Caco-2 (cell line): ENCODE results near the gene SSRP1. TPM values are rescaled to one million over a fixed set of nuclear protein-coding genes. Genes with fewer than 3 reads are reported as not detected.

Source experiments
- BruUV-seq: library from RNA; stranded (reverse); fragments of 400-500 nt; replicated peaks from 2 replicates; lab custom pipeline; 2021; lab: Mats Ljungman, UMichigan
- CTCF ChIA-PET: fragments of 300-600 bp; sonication (Branson Sonifier 250); formaldehyde crosslinking; loops from one replicate; lab custom pipeline; 2022; ENCODE audit warnings: antibody characterized with exemption; lab: Charles Lee
- POLR2A ChIA-PET: fragments of 300-600 bp; sonication (Branson Sonifier 250); formaldehyde crosslinking; loops from one replicate; lab custom pipeline; 2022; ENCODE audit warnings: antibody characterized with exemption; lab: Charles Lee
- DNase-seq, 2 experiments: peaks; one replicate each; pipeline versions ENCODE4 v3.0.0 to v3.0.0-alpha.2; 2020 to 2022
- H3K27me3 ChIP-seq: replicated peaks from 2 replicates; pipeline ENCODE4 v1.6.0; 2011; ENCODE audit warnings: low read length; ENCODE audit not compliant: control insufficient read depth, insufficient read depth
- H3K36me3 ChIP-seq: 2 replicates; pipeline ENCODE4 v1.5.1; 2011; ENCODE audit warnings: low read length; ENCODE audit not compliant: control insufficient read depth, insufficient read depth
- H3K4me1 ChIP-seq: fragments of 250-450 bp; sonication (Bioruptor Pico); 2 replicates; pipeline ENCODE4 v1.5.1; 2020; ENCODE audit warnings: mild to moderate bottlenecking
- H3K4me3 ChIP-seq: 2 replicates; pipeline ENCODE4 v1.5.1; 2011; ENCODE audit warnings: low read depth, mild to moderate bottlenecking, control low read depth, low read length
- H3K9me3 ChIP-seq: fragments of 250-450 bp; sonication (Bioruptor Pico); 2 replicates; pipeline ENCODE4 v1.5.1; 2020; ENCODE audit warnings: mild to moderate bottlenecking, moderate library complexity
- H3K27ac Mint-ChIP-seq: one replicate; pipeline ENCODE4 v1.8.0; 2022; ENCODE audit warnings: mixed read lengths; ENCODE audit not compliant: unreplicated experiment
- H3K27me3 Mint-ChIP-seq: one replicate; pipeline ENCODE4 v1.8.0; 2022; ENCODE audit warnings: mixed read lengths; ENCODE audit not compliant: insufficient read depth, unreplicated experiment
- H3K36me3 Mint-ChIP-seq: one replicate; pipeline ENCODE4 v1.8.0; 2022; ENCODE audit warnings: mild to moderate bottlenecking, mixed read lengths; ENCODE audit not compliant: insufficient read depth, unreplicated experiment
- H3K4me1 Mint-ChIP-seq: one replicate; pipeline ENCODE4 v1.8.0; 2022; ENCODE audit warnings: low read depth, mixed read lengths; ENCODE audit not compliant: unreplicated experiment
- H3K4me3 Mint-ChIP-seq: one replicate; pipeline ENCODE4 v1.8.0; 2022; ENCODE audit warnings: mild to moderate bottlenecking, moderate library complexity, mixed read lengths; ENCODE audit not compliant: unreplicated experiment
- H3K9me3 Mint-ChIP-seq: one replicate; pipeline ENCODE4 v1.8.0; 2022; ENCODE audit warnings: mixed read lengths; ENCODE audit not compliant: unreplicated experiment
- CTCF ChIP-seq, 2 experiments: fragments of 200-600 bp in 1 of 2; IDR thresholded peaks; 1 replicate in 1 of 2; 2 replicates in 1 of 2; pipeline versions ENCODE4 v1.5.1 to v1.8.0; 2011 to 2022; ENCODE audit warnings: antibody characterized with exemption in 1 of 2, control low read depth in 1 of 2, inconsistent platforms in 1 of 2, low read depth in 1 of 2, low read length in 1 of 2, mild to moderate bottlenecking in 1 of 2, moderate library complexity in 1 of 2; ENCODE audit not compliant: insufficient read depth in 1 of 2, severe bottlenecking in 1 of 2, unreplicated experiment in 1 of 2
- intact Hi-C: fragments of 100-400 bp; cut with micrococcal nuclease; formaldehyde crosslinking; loops from one replicate; pipeline ENCODE4 v1.10.0; 2022; ENCODE audit not compliant: unreplicated experiment
- total RNA-seq: library from RNA; stranded (reverse); gene quantifications from 2 replicates; pipeline ENCODE4 v1.2.3, GENCODE V29; 2022

The SSRP1 gene
- total RNA-seq, 1 experiment from 2014 or later: 212 TPM

DNA sequence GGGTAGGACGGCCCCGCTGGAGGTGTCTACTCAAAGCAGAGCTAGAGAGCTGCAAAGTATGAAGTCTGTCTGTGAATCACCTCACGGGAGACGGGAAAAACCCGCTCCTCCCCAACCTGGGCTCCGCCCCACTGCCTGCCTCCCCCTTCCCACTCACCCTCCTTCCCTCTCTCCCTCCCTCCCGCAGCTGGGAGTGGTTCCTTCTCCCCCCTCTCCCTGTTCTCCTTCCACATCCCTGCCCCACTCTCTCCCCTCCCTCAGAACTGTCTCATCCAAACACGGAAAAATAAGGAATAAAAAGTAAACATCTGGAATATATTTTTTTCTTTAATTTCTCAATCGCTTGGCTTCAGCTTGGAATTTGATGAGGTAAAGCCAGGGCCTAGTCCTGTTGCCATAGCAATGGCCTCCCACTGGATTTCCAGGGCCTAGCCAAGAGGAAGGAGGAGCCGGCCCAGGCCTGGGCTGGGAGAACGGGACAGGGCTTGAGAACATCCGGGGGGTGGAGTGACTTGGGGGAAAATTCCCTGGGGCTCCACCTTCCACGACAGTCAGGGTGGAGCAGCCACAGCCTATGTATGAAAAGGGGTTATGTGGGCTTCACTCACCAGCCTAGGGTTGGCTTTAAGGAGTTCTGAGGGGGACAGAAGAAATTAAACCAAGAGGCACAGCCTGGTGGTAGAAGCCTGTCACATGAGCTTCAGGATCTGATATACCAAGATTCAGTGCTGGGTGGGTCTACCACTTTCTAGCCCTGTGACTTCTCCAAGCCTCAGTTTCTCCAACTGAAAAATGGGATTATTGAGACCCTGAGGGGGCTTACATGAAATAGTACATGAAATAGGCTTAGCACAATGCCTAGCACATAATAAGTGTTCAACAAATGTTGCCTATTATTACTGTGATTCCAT lies 13.2 kb downstream of the SSRP1 start:
- Mint-ChIP-seq H3K27ac (peak overlapping the region; percentile 63), H3K9me3 (no peaks in the 10 kb centered on the region), H3K4me1 (peaks cover 48% of the 10 kb centered on the region), H3K4me3 (peak overlapping the region; percentile 88), H3K36me3 (peaks cover 56% of the 10 kb centered on the region), H3K27me3 (no peaks in the 10 kb centered on the region)
- ChIA-PET POLR2A (no interaction called here), CTCF (no interaction called here)
- DNase-seq: peak; percentile 59 to 65
- intact Hi-C loops: no loop called here
- Histone ChIP-seq H3K36me3 (peaks cover 4% of the 10 kb centered on the region), H3K27me3 (no peaks in the 10 kb centered on the region), H3K4me3 (no peak overlapping the region), H3K9me3 (no peaks in the 10 kb centered on the region), H3K4me1 (peaks cover 55% of the 10 kb centered on the region)
- TF ChIP-seq CTCF (IDR thresholded peaks at IDR 0.05; ENCODE audit: insufficient read depth in 1 of 2, low read depth in 1 of 2, low read length in 1 of 2, severe bottlenecking in 1 of 2, unreplicated experiment in 1 of 2): no peak
- BruUV-seq: TSS peak; percentile 22

DNA sequence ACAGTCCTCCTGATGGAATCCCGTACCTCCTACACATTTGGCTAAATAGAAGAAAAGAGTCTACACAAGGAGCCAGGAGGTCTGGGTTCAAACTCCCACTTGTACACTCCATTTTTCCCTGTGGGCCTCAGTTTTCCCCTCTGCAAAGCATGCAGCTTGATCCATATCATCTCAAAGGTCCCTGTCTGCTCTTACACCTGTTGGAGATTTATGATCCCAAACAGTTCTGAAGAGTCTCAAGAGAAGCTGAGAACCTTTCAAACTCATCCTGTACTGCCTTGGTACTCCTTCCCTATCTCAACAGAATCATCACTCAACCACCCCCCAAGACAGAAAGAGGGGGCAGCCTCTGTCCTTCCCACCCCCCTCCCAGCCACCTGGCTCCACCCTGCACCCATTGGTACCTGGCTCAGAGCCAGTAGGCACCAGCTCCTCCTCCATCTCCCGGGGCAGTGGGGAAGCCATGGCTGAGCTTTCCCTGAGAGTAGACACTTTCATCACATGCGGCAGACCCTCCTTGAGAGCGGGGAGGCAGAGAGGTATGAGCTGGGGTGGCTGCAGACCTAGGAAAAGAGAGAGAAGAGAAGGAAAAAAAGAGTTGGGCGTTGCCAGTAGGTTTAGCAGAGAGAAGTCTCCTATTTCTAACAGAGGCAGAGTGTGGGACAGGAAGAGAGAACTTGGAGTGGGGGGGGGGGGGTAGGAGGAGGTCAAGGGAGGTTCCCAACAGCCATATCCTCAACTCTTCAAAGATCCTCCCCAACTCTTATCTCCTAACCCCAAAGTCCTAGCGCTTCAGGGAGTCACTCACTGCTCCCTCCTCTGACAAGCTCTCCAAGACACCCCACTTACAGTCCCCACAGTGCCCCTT lies 14.1 kb downstream of the SSRP1 start:
- peak overlapping the region; percentile 88 for H3K4me3 Mint-ChIP-seq
- H3K4me3 ChIP-seq: no peak overlapping the region
- CTCF ChIA-PET: interaction anchor here (0.9 to 1.2 kb wide), 3 partner anchors 10 to 323 kb away, joined by 3 read pairs; no protein-coding TSS in a partner anchor
- no peaks in the 10 kb centered on the region for H3K27me3 Mint-ChIP-seq
- peaks cover 41% of the 10 kb centered on the region for H3K4me1 Mint-ChIP-seq
- intact Hi-C loops: no loop called here
- peak overlapping the region; percentile 63 for H3K27ac Mint-ChIP-seq
- no peaks in the 10 kb centered on the region for H3K9me3 ChIP-seq
- peaks cover 51% of the 10 kb centered on the region for H3K4me1 ChIP-seq
- H3K9me3 Mint-ChIP-seq: no peaks in the 10 kb centered on the region
- H3K27me3 ChIP-seq: no peaks in the 10 kb centered on the region
- peaks cover 4% of the 10 kb centered on the region for H3K36me3 ChIP-seq
- no peak for DNase-seq
- BruUV-seq: no TSS peak
- no peak for TF ChIP-seq CTCF (IDR thresholded peaks at IDR 0.05; ENCODE audit: insufficient read depth in 1 of 2, low read depth in 1 of 2, low read length in 1 of 2, severe bottlenecking in 1 of 2, unreplicated experiment in 1 of 2)
- peaks cover 48% of the 10 kb centered on the region for H3K36me3 Mint-ChIP-seq
- POLR2A ChIA-PET: interaction anchor here (0.6 to 1.3 kb wide), 2 partner anchors 10 to 44 kb away, joined by 3 to 9 read pairs; no protein-coding TSS in a partner anchor
